Measurements from ENCODE around the gene ESR1.
"Not testable (repeated sequence)": the region's sequence is repeated elsewhere in the genome, so short reads cannot be mapped to it uniquely, and the experiment has no call there.

ESR1 gene

GRCh38 chr6:151998784-151999183, 191.3 kb downstream of the ESR1 start:
- no peak for FAIRE-seq

- peak; percentile 65 for FAIRE-seq
These were observed 191.7 kb downstream of the ESR1 start for GRCh38 chr6:151999194-151999593.

- FAIRE-seq = no peak
These were observed 193.9 kb downstream of the ESR1 start for GRCh38 chr6:152001408-152001807.

GRCh38 chr6:152002306-152002705, 194.8 kb downstream of the ESR1 start:
- peak; percentile 17 for FAIRE-seq

DNA sequence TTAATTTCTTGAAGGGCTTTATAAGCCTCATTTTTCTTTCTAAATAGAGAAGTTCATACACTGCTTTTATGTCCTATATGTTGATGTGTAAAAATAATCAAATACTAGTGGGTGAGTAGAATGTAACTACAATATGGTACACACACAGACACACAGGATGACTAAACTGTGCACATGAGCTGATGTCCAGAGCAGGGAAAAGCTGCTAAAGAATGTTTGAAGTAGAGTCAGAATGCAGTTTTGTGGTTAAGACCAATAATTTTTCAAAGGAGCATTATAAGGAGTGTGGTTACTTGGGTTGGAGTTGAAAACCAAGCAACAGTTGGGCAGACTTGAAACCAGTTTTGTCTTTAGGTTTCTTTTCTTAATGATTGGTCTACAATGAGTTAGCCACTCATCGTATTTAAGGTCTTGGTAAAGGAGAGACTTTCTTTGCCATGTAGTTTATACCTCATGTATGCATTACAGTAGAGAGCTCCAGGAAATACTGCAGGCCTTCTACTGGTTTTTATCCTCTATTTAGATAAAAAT, 196.6 kb downstream of the ESR1 start:
- no peak for FAIRE-seq

DNA sequence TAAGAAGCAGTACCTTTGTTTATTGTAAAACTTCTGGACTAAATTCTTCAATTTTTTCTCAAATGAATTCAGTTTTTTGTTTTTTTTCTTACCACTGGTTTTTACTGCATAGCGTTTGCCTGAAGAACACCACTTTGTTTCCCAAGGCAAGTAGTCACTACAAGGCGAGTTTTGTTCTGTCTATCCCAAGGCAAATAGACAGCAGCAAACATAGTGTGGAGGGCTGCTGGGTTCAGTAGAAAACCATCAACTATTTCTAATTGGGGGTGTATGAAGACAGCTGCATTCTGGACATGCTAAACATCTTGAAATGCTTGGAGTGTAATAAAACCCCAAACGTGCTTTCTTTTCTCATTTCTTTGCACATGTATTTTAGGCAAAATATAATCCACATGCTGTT, 197.4 kb downstream of the ESR1 start:
- FAIRE-seq = no peak

DNA sequence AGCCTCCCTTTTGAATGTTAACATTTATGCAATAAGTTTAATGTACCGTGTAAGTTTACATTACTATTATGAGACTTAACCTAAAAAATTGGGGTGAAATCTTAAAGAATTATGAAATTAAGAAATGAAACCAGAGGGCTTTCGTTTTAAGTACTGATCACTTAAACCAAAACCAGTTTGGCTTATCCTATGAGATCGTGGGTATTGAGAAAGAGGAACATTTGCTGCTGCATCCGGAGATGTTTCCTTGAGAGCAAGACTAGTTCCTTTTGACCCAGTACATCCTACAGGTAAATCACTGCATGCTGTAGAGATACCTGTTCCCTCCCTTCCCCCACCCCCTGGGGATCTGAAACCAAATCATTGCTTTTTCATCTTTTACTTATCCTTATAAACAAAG, 201.3 kb downstream of the ESR1 start:
- FAIRE-seq = no peak

DNA sequence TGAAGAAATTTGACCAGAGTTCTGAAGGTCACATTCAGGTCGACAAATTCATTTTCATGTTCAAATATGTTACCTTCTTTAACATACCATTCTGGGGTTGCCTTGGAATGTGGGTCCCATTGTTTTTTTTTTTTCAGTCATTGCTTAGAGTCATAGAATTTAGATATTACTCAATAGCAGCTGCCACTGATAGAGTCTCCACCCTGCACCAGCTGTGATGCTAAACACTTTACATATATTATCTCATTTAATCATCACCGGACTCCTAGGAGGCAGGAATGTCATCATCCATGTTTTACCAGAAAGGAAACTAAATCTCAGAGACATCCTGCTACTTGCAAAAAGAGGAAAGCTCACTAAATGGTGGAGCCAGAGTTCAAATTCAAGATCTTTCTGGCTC, 204.7 kb downstream of the ESR1 start:
- FAIRE-seq = no peak

- no peak for FAIRE-seq
These were observed 211.4 kb downstream of the ESR1 start for GRCh38 chr6:152018876-152019275.

GRCh38 chr6:152022303-152022702, 214.8 kb downstream of the ESR1 start:
- no peak for FAIRE-seq

GRCh38 chr6:152023613-152024012, 216.1 kb downstream of the ESR1 start:
- FAIRE-seq = no peak

GRCh38 chr6:152026291-152026690, 218.8 kb downstream of the ESR1 start:
- peak; percentile 55 for FAIRE-seq

DNA sequence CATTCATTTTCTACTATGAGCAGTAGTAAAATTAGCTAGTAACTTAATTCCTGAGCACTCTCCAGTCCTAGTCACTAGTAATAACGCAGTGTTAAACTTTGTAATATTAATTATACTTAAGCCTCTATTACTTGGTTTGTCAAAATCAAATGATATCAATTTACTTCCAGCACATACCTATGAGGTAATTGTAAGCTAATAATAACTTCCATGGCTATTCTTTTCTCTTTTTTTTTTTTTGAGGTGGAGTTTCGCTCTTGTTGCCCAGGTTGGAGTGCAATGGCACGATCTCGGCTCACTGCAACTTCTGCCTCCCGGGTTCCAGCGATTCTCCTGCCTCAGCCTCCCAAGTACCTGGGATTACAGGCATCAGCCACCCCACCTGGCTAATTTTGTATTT, 219.3 kb downstream of the ESR1 start:
- not testable (repeated sequence) for FAIRE-seq

DNA sequence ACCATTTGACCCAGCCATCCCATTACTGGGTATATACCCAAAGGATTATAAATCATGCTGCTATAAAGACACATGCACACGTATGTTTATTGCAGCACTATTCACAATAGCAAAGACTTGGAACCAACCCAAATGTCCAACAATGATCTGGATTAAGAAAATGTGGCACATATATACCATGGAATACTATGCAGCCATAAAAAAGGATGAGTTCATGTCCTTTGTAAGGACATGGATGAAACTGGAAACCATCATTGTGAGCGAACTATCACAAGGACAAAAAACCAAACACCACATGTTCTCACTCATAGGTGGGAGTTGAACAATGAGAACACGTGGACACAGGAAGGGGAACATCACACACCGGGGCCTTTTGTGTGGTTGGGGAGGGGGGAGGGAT, 226.3 kb downstream of the ESR1 start:
- FAIRE-seq = not testable (repeated sequence)

DNA sequence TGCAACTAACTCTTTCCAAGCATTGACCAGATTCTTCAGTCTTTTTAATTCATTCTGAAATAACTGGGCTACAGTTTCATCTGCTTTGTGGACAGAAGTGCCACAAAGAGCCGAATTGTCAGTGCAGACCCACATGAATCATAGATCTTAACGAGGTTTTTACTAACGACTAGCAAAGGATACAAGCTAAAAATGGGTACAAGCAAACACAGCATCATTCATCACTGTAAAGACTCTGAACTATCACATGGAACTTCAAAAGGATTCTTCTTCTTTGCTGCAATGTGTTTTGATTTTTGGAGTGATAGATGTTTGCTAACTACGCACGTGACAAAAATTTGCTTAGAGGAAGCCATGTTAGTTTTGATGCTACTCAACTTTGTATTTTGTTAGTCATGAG, 227.1 kb downstream of the ESR1 start:
- no peak for FAIRE-seq

DNA sequence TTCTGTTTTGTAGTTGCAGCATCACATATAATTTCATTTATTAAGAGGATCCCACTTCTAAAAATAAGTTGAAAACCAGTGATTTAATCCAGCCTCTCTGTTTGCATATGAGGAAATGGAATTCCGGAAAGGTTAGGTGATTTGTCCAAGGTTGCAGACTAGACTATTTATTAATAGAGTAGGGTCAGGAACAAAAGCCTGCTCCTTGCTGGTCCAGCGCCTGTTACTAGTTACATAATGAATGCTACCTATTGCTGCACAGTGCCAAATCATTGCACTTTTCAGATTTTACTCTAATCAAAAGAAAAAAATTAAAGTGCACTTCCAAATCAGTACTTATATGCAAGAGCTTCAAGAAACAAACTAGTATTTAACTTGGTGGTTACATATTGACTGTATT, 238.6 kb downstream of the ESR1 start:
- FAIRE-seq = no peak

DNA sequence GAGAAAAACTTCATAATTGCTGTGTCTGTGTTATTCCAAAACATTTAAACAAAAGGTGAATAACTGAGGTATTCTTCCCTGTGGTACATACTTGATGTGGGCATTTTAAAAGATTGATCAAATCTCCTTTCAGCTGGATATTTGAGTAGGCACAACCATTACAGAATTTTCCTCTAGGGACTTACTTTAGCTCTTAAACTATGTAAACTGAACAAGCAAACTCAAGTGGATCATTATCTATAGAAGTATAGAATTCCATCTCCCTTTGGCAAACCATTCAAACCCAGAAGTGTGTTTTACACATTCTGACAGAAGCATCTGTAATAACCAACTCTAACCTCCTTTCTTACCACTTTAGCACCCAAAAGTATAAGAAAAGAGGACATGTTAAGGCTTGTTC, 241.4 kb downstream of the ESR1 start:
- no peak for FAIRE-seq

GRCh38 chr6:152049502-152049901, 242.0 kb downstream of the ESR1 start:
- no peak for FAIRE-seq

- FAIRE-seq = no peak
These were observed 243.1 kb downstream of the ESR1 start for GRCh38 chr6:152050451-152051195.

GRCh38 chr6:152052061-152052460, 244.6 kb downstream of the ESR1 start:
- FAIRE-seq = no peak

GRCh38 chr6:152053332-152053731, 245.8 kb downstream of the ESR1 start:
- no peak for FAIRE-seq

- FAIRE-seq = peak; percentile 24
These were observed 247.0 kb downstream of the ESR1 start for GRCh38 chr6:152054441-152054840.

- FAIRE-seq = no peak
These were observed 248.0 kb downstream of the ESR1 start for GRCh38 chr6:152055517-152055916.

- no peak for FAIRE-seq
These were observed 250.5 kb downstream of the ESR1 start for GRCh38 chr6:152057832-152058498.
